Measurements from ENCODE around the gene TAF1A. TPM values are rescaled to one million over a fixed set of nuclear protein-coding genes. Genes with fewer than 3 reads are reported as not detected.

TAF1A gene
- total RNA-seq, 1 experiment from 2014 or later = 21.4 TPM

DNA sequence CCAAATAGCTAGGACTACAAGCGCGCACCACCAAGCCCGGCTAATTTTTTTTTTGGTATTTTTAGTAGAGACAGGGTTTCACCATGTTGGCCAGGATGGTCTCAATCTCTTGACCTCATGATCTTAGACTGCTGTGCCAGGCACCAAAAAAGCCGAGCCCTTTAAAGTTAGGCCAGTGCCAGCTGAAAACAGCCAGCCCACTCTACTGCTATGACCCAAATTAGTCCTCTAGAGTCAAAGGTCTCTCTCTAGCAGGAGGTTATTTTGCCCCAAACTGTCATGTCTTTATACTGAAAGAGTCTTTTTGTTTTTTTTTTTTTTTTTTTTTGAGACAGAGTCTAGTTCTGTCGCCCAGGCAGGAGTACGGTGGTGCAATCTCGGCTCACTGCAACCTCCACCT lies 32.2 kb downstream of the TAF1A start (continued):
- TF ChIP-seq ELF1 (IDR thresholded peaks at IDR 0.05; ENCODE audit: borderline replicate concordance, low read depth) (no peak), TCF7L2 (IDR thresholded peaks at IDR 0.05; ENCODE audit: borderline replicate concordance, extremely low read depth, insufficient read depth, insufficient read length) (no peak), JUND (IDR thresholded peaks at IDR 0.05) (no peak), FOSL1 (IDR thresholded peaks at IDR 0.05; ENCODE audit: low read depth) (no peak), SP1 (IDR thresholded peaks at IDR 0.05; ENCODE audit: low read depth) (no peak), EGR1 (IDR thresholded peaks at IDR 0.05; ENCODE audit: low read depth) (no peak), CBX3 (IDR thresholded peaks at IDR 0.05; ENCODE audit: low read depth) (no peak), CEBPB (IDR thresholded peaks at IDR 0.05; ENCODE audit: low read depth) (no peak)
- TF ChIP-seq, protein P1, sequence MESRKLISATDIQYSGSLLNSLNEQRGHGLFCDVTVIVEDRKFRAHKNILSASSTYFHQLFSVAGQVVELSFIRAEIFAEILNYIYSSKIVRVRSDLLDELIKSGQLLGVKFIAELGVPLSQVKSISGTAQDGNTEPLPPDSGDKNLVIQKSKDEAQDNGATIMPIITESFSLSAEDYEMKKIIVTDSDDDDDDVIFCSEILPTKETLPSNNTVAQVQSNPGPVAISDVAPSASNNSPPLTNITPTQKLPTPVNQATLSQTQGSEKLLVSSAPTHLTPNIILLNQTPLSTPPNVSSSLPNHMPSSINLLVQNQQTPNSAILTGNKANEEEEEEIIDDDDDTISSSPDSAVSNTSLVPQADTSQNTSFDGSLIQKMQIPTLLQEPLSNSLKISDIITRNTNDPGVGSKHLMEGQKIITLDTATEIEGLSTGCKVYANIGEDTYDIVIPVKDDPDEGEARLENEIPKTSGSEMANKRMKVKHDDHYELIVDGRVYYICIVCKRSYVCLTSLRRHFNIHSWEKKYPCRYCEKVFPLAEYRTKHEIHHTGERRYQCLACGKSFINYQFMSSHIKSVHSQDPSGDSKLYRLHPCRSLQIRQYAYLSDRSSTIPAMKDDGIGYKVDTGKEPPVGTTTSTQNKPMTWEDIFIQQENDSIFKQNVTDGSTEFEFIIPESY (IDR thresholded peaks at IDR 0.05; ENCODE audit: extremely low read depth, insufficient replicate concordance, low read length) = no peak
- TF ChIP-seq, protein P2, sequence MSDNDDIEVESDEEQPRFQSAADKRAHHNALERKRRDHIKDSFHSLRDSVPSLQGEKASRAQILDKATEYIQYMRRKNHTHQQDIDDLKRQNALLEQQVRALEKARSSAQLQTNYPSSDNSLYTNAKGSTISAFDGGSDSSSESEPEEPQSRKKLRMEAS (IDR thresholded peaks at IDR 0.05) = no peak
- TF ChIP-seq, protein P3, sequence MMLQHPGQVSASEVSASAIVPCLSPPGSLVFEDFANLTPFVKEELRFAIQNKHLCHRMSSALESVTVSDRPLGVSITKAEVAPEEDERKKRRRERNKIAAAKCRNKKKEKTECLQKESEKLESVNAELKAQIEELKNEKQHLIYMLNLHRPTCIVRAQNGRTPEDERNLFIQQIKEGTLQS (IDR thresholded peaks at IDR 0.05) = no peak

DNA sequence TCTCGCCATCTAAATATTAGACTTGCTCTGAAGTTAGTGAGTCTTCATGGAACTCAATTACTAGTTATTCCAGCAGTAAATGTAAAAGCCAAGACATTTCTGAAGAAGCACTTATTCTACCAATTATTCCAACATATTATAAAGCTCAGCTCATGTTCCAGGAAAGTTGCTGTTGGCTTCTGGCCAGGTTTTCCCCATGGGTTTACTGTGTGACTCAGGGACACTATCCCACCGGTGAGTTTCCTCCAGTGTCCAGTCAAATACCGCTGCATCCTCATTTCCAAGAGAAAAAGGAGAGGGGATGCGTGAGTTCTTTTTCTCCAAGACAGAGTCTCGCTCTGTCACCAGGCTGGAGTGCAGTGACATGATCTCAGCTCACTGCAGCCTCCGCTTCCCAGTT lies 32.6 kb downstream of the TAF1A start:
- no peaks in the 10 kb centered on the region for H3K4me1 ChIP-seq (ENCODE audit: control insufficient read depth in 1 of 2, insufficient read depth in 2 of 2, low read length in 2 of 2)
- DNase-seq (ENCODE audit: low read depth, low spot score) (no peak), ATAC-seq (no peak)
- ChIA-PET RAD21 (ENCODE audit: low non-redundant PET in 1 of 2, low total read pairs in 2 of 2, uncharacterized antibody in 2 of 2, unreplicated experiment in 2 of 2) (no interaction called here), POLR2A (no interaction called here), CTCF (no interaction called here)
- H3K9me3 ChIP-seq (ENCODE audit: control insufficient read depth in 1 of 2, insufficient read depth in 1 of 2, low read depth in 1 of 2, low read length in 2 of 2) = no peaks in the 10 kb centered on the region
- H3K4me3 ChIP-seq (replicated peaks in 1 of 2; ENCODE audit: low read depth in 1 of 2, low read length in 2 of 2) = no peak overlapping the region
- H3K9ac ChIP-seq (ENCODE audit: low read length) = no peak overlapping the region
- no peaks in the 10 kb centered on the region for H3K27me3 ChIP-seq (ENCODE audit: insufficient read depth, low read length)
- no peaks in the 10 kb centered on the region for H3K9me2 ChIP-seq (ENCODE audit: insufficient read depth)
- no peak overlapping the region for H2AFZ ChIP-seq (ENCODE audit: low read depth, low read length, poor library complexity, severe bottlenecking)
- H3K4me2 ChIP-seq (ENCODE audit: low read length) = no peak overlapping the region
- H4K20me1 ChIP-seq (ENCODE audit: insufficient read depth) = no peaks in the 10 kb centered on the region
- BruUV-seq (replicated peaks) = no TSS peak
- no peak overlapping the region for H3K27ac ChIP-seq (ENCODE audit: low read depth, low read length)
- H3K79me2 ChIP-seq (ENCODE audit: insufficient read depth, low read length) = no peaks in the 10 kb centered on the region
- peaks cover 9 to 26% of the 10 kb centered on the region in 2 experiments; a peak in 3 of 4 replicates for H3K36me3 ChIP-seq (ENCODE audit: control insufficient read depth in 1 of 2, insufficient read depth in 2 of 2, low read length in 2 of 2)
- intact Hi-C loops (cut with micrococcal nuclease) = no loop called here
- TF ChIP-seq, protein P1 (IDR thresholded peaks at IDR 0.05; ENCODE audit: extremely low read depth, insufficient replicate concordance, low read length) = no peak
- TF ChIP-seq ZNF274 (IDR thresholded peaks at IDR 0.05; ENCODE audit: low read depth, low read length) (no peak), JUND (IDR thresholded peaks at IDR 0.05) (no peak), YY1 (IDR thresholded peaks at IDR 0.05; ENCODE audit: extremely low read depth, insufficient replicate concordance, low read depth, low read length) (no peak)
- TF ChIP-seq, protein P2 (IDR thresholded peaks at IDR 0.05) = no peak
- TF ChIP-seq, protein P4, sequence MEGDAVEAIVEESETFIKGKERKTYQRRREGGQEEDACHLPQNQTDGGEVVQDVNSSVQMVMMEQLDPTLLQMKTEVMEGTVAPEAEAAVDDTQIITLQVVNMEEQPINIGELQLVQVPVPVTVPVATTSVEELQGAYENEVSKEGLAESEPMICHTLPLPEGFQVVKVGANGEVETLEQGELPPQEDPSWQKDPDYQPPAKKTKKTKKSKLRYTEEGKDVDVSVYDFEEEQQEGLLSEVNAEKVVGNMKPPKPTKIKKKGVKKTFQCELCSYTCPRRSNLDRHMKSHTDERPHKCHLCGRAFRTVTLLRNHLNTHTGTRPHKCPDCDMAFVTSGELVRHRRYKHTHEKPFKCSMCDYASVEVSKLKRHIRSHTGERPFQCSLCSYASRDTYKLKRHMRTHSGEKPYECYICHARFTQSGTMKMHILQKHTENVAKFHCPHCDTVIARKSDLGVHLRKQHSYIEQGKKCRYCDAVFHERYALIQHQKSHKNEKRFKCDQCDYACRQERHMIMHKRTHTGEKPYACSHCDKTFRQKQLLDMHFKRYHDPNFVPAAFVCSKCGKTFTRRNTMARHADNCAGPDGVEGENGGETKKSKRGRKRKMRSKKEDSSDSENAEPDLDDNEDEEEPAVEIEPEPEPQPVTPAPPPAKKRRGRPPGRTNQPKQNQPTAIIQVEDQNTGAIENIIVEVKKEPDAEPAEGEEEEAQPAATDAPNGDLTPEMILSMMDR (IDR thresholded peaks at IDR 0.05 in 2 of 3, conservative IDR thresholded peaks at IDR 0.05 in 1 of 3; ENCODE audit: borderline replicate concordance in 1 of 3, insufficient read depth in 1 of 3, low read depth in 2 of 3, low read length in 2 of 3) = no peak

Measured in HCT116 (cell line).